OCI-M2 (cell line): Measurements from ENCODE around the gene HK1.

Source experiments
- DNase-seq: peaks from one replicate; lab custom pipeline; 2025; ENCODE audit not compliant: unreplicated experiment; lab: John Stamatoyannopoulos, UW

The HK1 gene

GRCh38 chr10:69345402-69345801 lies 67.1 kb downstream of the HK1 start:
- DNase-seq = no peak

GRCh38 chr10:69345890-69346474 lies 67.7 kb downstream of the HK1 start:
- DNase-seq = no peak

GRCh38 chr10:69346776-69347175 lies 68.5 kb downstream of the HK1 start:
- no peak for DNase-seq

GRCh38 chr10:69348816-69349541 lies 70.7 kb downstream of the HK1 start:
- DNase-seq = no peak

- no peak for DNase-seq
Measured at GRCh38 chr10:69349542-69349888, 71.2 kb downstream of the HK1 start.

- no peak for DNase-seq
Measured at GRCh38 chr10:69351589-69351988, 73.3 kb downstream of the HK1 start.

GRCh38 chr10:69352569-69353264 lies 74.4 kb downstream of the HK1 start:
- no peak for DNase-seq

- no peak for DNase-seq
Measured at GRCh38 chr10:69353977-69354635, 75.8 kb downstream of the HK1 start.

- no peak for DNase-seq
Measured at GRCh38 chr10:69356187-69356586, 77.9 kb downstream of the HK1 start.

GRCh38 chr10:69358148-69358795 lies 80.0 kb downstream of the HK1 start:
- DNase-seq = no peak

- DNase-seq = no peak
Measured at GRCh38 chr10:69359148-69359547, 80.9 kb downstream of the HK1 start.

- DNase-seq = no peak
Measured at GRCh38 chr10:69359594-69359993, 81.3 kb downstream of the HK1 start.

GRCh38 chr10:69360485-69361302 lies 82.4 kb downstream of the HK1 start:
- no peak for DNase-seq

GRCh38 chr10:69361303-69361614 lies 83.0 kb downstream of the HK1 start:
- no peak for DNase-seq

GRCh38 chr10:69362471-69362954 lies 84.2 kb downstream of the HK1 start:
- no peak for DNase-seq

- no peak for DNase-seq
Measured at GRCh38 chr10:69363666-69364065, 85.4 kb downstream of the HK1 start.

- no peak for DNase-seq
Measured at GRCh38 chr10:69364232-69364940, 86.1 kb downstream of the HK1 start.

GRCh38 chr10:69366738-69367137 lies 88.4 kb downstream of the HK1 start:
- DNase-seq = no peak

GRCh38 chr10:69367469-69367868 lies 89.2 kb downstream of the HK1 start:
- no peak for DNase-seq
